DND-41 (cell line): ENCODE measurements around the gene TMCC1.

ENCODE experiments used
- CTCF ChIP-seq: IDR thresholded peaks from 2 replicates; pipeline ENCODE4 v1.5.1; 2012; ENCODE audit warnings: borderline replicate concordance, low read length, moderate library complexity, mild to moderate bottlenecking; ENCODE audit not compliant: poor library complexity, severe bottlenecking; ENCODE audit errors: extremely low read depth
- EZH2 ChIP-seq: IDR thresholded peaks from 3 replicates; pipeline ENCODE4 v1.6.1; 2012; ENCODE audit warnings: borderline replicate concordance, low read depth, mild to moderate bottlenecking, moderate library complexity, low read length, inconsistent platforms; ENCODE audit not compliant: severe bottlenecking

GRCh38 chr3:129908417-129908816 lies 14.9 kb upstream of the TMCC1 start:
- TF ChIP-seq CTCF, result no peak
- TF ChIP-seq EZH2, result no peak
